Erythroblast (primary cell): Measurements from ENCODE around the gene DSCAM.

ENCODE experiments used
- GATA1 ChIP-seq: IDR thresholded peaks from 2 replicates; pipeline ENCODE4 v1.6.1; 2011; ENCODE audit warnings: low read depth, mild to moderate bottlenecking, control low read depth, low read length, moderate library complexity
- POLR2A ChIP-seq: IDR thresholded peaks from 2 replicates; pipeline ENCODE4 v1.6.1; 2011; ENCODE audit warnings: mild to moderate bottlenecking, low read length

- TF ChIP-seq POLR2A (no peak), GATA1 (no peak)
Observed at GRCh38 chr21:40272037-40272436, 574.9 kb downstream of the DSCAM start.
